ENCODE measurements around the gene ARHGAP15.

Gene ARHGAP15

GRCh38 chr2:143417428-143417827 lies 288.2 kb downstream of the ARHGAP15 start:
- no peak for DNase-seq

GRCh38 chr2:143420313-143420712 lies 291.1 kb downstream of the ARHGAP15 start:
- DNase-seq: no peak

- no peak for DNase-seq
Measured at GRCh38 chr2:143422681-143423080, 293.5 kb downstream of the ARHGAP15 start.

GRCh38 chr2:143425896-143426295 lies 296.7 kb downstream of the ARHGAP15 start:
- DNase-seq: no peak

GRCh38 chr2:143426296-143426695 lies 297.1 kb downstream of the ARHGAP15 start:
- DNase-seq: no peak

- DNase-seq: no peak
Measured at GRCh38 chr2:143428700-143429099, 299.5 kb downstream of the ARHGAP15 start.

- no peak for DNase-seq
Measured at GRCh38 chr2:143429932-143430679, 300.9 kb downstream of the ARHGAP15 start.

GRCh38 chr2:143431316-143431715 lies 302.1 kb downstream of the ARHGAP15 start:
- DNase-seq: no peak

- DNase-seq: no peak
Measured at GRCh38 chr2:143433251-143433650, 304.0 kb downstream of the ARHGAP15 start.

GRCh38 chr2:143433840-143434239 lies 304.6 kb downstream of the ARHGAP15 start:
- no peak for DNase-seq

- DNase-seq: no peak
Measured at GRCh38 chr2:143434445-143434844, 305.2 kb downstream of the ARHGAP15 start.

GRCh38 chr2:143435131-143435530 lies 305.9 kb downstream of the ARHGAP15 start:
- no peak for DNase-seq

GRCh38 chr2:143436951-143437350 lies 307.7 kb downstream of the ARHGAP15 start:
- DNase-seq: no peak

GRCh38 chr2:143440411-143441012 lies 311.3 kb downstream of the ARHGAP15 start:
- no peak for DNase-seq

GRCh38 chr2:143442193-143442592 lies 313.0 kb downstream of the ARHGAP15 start:
- no peak for DNase-seq

- DNase-seq: no peak
Measured at GRCh38 chr2:143451642-143452281, 322.5 kb downstream of the ARHGAP15 start.

GRCh38 chr2:143452817-143453451 lies 323.7 kb downstream of the ARHGAP15 start:
- DNase-seq: no peak

- DNase-seq: no peak
Measured at GRCh38 chr2:143453981-143454511, 324.8 kb downstream of the ARHGAP15 start.

GRCh38 chr2:143455317-143455716 lies 326.1 kb downstream of the ARHGAP15 start:
- no peak for DNase-seq

GRCh38 chr2:143458258-143459190 lies 329.3 kb downstream of the ARHGAP15 start:
- DNase-seq: no peak

- no peak for DNase-seq
Measured at GRCh38 chr2:143460382-143460781, 331.2 kb downstream of the ARHGAP15 start.

GRCh38 chr2:143463719-143464118 lies 334.5 kb downstream of the ARHGAP15 start:
- DNase-seq: no peak

Measured in right forelimb (tissue), 1 donor.